ENCODE data around the gene IFNA7.
"Not testable (repeated sequence)": the region's sequence is repeated elsewhere in the genome, so short reads cannot be mapped to it uniquely, and the experiment has no call there.

DNA sequence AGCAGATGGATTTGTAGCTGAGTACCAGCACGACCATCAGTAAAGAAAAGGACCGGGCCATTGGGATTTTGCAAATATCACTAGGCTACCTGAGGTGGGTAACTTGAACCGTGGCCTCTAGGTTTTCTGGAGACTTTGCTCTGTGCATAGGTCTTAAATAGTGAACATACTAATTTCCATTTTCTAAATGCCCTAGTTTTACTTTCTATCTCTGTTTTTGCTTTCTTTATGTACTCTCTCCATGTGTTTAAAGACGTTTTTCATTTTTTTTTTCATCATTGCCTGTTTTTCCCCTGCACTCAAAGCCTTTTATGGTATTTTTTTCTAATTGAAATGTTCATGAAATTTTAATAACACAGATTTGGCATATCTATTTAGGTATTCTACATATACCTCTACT, at the start of gene IFNA7:
- TF ChIP-seq, protein P1, sequence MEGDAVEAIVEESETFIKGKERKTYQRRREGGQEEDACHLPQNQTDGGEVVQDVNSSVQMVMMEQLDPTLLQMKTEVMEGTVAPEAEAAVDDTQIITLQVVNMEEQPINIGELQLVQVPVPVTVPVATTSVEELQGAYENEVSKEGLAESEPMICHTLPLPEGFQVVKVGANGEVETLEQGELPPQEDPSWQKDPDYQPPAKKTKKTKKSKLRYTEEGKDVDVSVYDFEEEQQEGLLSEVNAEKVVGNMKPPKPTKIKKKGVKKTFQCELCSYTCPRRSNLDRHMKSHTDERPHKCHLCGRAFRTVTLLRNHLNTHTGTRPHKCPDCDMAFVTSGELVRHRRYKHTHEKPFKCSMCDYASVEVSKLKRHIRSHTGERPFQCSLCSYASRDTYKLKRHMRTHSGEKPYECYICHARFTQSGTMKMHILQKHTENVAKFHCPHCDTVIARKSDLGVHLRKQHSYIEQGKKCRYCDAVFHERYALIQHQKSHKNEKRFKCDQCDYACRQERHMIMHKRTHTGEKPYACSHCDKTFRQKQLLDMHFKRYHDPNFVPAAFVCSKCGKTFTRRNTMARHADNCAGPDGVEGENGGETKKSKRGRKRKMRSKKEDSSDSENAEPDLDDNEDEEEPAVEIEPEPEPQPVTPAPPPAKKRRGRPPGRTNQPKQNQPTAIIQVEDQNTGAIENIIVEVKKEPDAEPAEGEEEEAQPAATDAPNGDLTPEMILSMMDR (IDR thresholded peaks at IDR 0.05), result not testable (repeated sequence)
- not testable (repeated sequence) for TF ChIP-seq POLR2A (IDR thresholded peaks at IDR 0.05)
